Retinal pigment epithelial cell (primary cell): ENCODE measurements around the gene HACD2.

Experiments used
- DNase-seq: peaks from one replicate; pipeline ENCODE4 v3.0.0-alpha.2; 2010; ENCODE audit warnings: low read depth
- H3K4me3 ChIP-seq: 2 replicates; pipeline ENCODE4 v1.5.1; 2011; ENCODE audit warnings: mild to moderate bottlenecking, low read length, control low read depth, moderate library complexity
- CTCF ChIP-seq: conservative IDR thresholded peaks from 2 replicates; pipeline ENCODE4 v1.5.1; 2011; ENCODE audit warnings: low read depth, low read length, control low read depth, inconsistent platforms

The HACD2 gene

GRCh38 chr3:123469323-123469995 is 115.4 kb downstream of the HACD2 start:
- no peak for TF ChIP-seq CTCF
- H3K4me3 ChIP-seq = no peak overlapping the region
- DNase-seq = no peak

- DNase-seq = no peak
- TF ChIP-seq CTCF = no peak
- no peak overlapping the region for H3K4me3 ChIP-seq
Observed at GRCh38 chr3:123467046-123467445, 117.8 kb downstream of the HACD2 start.

- DNase-seq = no peak
- H3K4me3 ChIP-seq = no peak overlapping the region
- no peak for TF ChIP-seq CTCF
Observed at GRCh38 chr3:123464211-123464610, 120.6 kb downstream of the HACD2 start.

- H3K4me3 ChIP-seq = no peak overlapping the region
- TF ChIP-seq CTCF = no peak
- no peak for DNase-seq
Observed at GRCh38 chr3:123459862-123460261, 125.0 kb downstream of the HACD2 start.

GRCh38 chr3:123458255-123458654 is 126.6 kb downstream of the HACD2 start:
- TF ChIP-seq CTCF = no peak
- DNase-seq = no peak
- no peak overlapping the region for H3K4me3 ChIP-seq

GRCh38 chr3:123457841-123458240 is 127.0 kb downstream of the HACD2 start:
- H3K4me3 ChIP-seq = no peak overlapping the region
- TF ChIP-seq CTCF = no peak
- no peak for DNase-seq

GRCh38 chr3:123453675-123454074 is 131.2 kb downstream of the HACD2 start:
- H3K4me3 ChIP-seq = no peak overlapping the region
- no peak for TF ChIP-seq CTCF
- DNase-seq = no peak
